Left lung (tissue), 10 donors: ENCODE data around the gene PDP2. TPM values are rescaled to one million over a fixed set of nuclear protein-coding genes. Genes with fewer than 3 reads are reported as not detected.

ENCODE experiments used
- ATAC-seq: fragments of 200-7000 bp; cut with Tn5 transposase; one replicate; pipeline ENCODE4 v1.9.1; 2020; ENCODE audit warnings: moderate library complexity
- DNase-seq, 4 donors: peaks; one replicate each; pipeline ENCODE4 v3.0.0-alpha.2; 2013 to 2020
- H3K27ac ChIP-seq, 2 donors: fragments of 200-600 bp; sonication (generic) in 1 of 2; one replicate each; pipeline versions ENCODE4 v1.5.0 to v1.8.0; 2020 to 2021
- H3K27me3 ChIP-seq, 2 donors: fragments of 200-600 bp; sonication (generic) in 1 of 2; one replicate each; pipeline versions ENCODE4 v1.5.0 to v1.8.0; 2020 to 2021
- H3K36me3 ChIP-seq, 2 donors: fragments of 200-600 bp; sonication (generic) in 1 of 2; one replicate each; pipeline versions ENCODE4 v1.5.0 to v1.8.0; 2020 to 2021
- H3K4me1 ChIP-seq, 2 donors: fragments of 200-600 bp; one replicate each; pipeline ENCODE4 v1.8.0; 2021
- H3K4me3 ChIP-seq, 2 donors: fragments of 200-600 bp; sonication (generic) in 1 of 2; one replicate each; pipeline versions ENCODE4 v1.5.0 to v1.8.0; 2020 to 2021; ENCODE audit warnings: mild to moderate bottlenecking in 1 of 2
- H3K9me3 ChIP-seq, 2 donors: fragments of 200-600 bp; sonication (generic) in 1 of 2; one replicate each; pipeline versions ENCODE4 v1.5.0 to v1.8.0; 2020 to 2021
- intact Hi-C, 2 donors: fragments of 100-400 bp; cut with DNase I; formaldehyde crosslinking; loops; one replicate each; pipeline versions ENCODE4 v1.11.2 to v1.14.2; 2022
- polyA plus RNA-seq, 6 donors: library from polyadenylated mRNA; unstranded; fragments of 120-200 nt; gene quantifications; one replicate each; pipeline ENCODE4 v1.2.1, GENCODE V29; 2013; ENCODE audit not compliant: insufficient read length in 6 of 6
- total RNA-seq, 2 donors: library from RNA; stranded (reverse); fragmentation: NEBNext Ultra II Directional; extraction: Animal tissue kit (Norgen Biotek cat#: 25700); gene quantifications; one replicate each; pipeline ENCODE4 v1.2.1, GENCODE V29; 2021
- TF ChIP-seq, protein P1 (sequence below), 2 donors: fragments of 200-600 bp; sonication (generic) in 1 of 2; IDR thresholded peaks; one replicate each; pipeline versions ENCODE4 v1.5.0 to v1.8.0; 2021; ENCODE audit warnings: antibody characterized with exemption in 2 of 2
- donor health status: DM: no; HTN: yes; CAD: no.
- donor health status: DM: no; HTN: no; CAD: no.

Gene PDP2
- total and polyA plus RNA-seq, 8 donors = 8.9 to 36.3 (median 9.7) TPM

DNA sequence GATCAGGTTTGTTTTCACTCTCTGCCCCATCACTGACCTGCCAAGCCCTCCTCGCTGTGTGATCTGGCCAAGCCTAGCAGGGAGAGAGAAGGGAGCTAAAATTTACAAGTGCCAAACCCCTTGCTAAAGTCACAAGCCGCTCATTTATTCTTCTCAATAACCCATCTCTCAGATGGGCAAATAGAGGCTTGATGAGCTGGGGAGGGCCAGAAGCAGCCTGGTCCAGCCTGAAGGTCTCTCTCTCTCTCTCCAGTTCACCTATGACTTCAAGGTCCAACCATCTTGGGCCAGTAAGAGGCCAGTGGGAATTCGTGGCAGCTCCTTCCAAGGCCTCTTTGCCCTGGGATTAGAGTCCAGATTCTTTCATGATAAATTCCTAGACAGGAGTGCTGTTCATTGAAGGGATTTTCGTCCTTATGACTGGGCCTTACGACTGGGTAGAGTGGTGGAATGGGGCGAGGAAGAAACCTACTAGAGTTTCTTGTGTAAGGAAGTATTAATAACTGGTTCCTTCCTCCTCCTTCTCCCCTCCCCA, 32.7 kb upstream of the PDP2 start:
- peaks cover 11 to 12% of the 10 kb centered on the region in 2 donors for H3K4me1 ChIP-seq

DNA sequence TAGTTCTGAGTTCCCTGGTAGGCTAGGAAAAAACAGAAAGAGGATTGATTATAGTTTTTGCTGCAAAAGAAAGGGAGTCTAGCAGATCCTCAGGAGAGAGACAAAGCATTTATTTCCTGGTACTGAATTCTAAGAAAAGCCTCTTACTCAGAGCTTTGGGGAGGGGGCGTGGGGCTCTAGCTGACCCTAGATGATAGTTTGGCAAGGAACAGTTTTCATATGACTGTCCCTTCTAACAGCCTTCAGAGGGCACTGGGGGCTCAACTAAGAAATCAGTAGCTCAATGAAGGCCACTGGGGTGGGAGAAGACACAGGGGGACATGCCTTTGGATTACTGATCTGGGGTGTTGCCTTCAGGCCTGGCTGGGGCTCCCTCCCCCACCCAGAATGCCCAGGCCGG, 32.1 kb upstream of the PDP2 start:
- Histone ChIP-seq H3K9me3 (no peaks in the 10 kb centered on the region), H3K36me3 (no peaks in the 10 kb centered on the region), H3K27me3 (peaks cover 23 to 43% of the 10 kb centered on the region in 2 donors), H3K27ac (no peak overlapping the region), H3K4me3 (no peak overlapping the region), H3K4me1 (peaks cover 11 to 12% of the 10 kb centered on the region in 2 donors)
- DNase-seq = no peak
- intact Hi-C loops = no loop called here
- TF ChIP-seq, protein P1, sequence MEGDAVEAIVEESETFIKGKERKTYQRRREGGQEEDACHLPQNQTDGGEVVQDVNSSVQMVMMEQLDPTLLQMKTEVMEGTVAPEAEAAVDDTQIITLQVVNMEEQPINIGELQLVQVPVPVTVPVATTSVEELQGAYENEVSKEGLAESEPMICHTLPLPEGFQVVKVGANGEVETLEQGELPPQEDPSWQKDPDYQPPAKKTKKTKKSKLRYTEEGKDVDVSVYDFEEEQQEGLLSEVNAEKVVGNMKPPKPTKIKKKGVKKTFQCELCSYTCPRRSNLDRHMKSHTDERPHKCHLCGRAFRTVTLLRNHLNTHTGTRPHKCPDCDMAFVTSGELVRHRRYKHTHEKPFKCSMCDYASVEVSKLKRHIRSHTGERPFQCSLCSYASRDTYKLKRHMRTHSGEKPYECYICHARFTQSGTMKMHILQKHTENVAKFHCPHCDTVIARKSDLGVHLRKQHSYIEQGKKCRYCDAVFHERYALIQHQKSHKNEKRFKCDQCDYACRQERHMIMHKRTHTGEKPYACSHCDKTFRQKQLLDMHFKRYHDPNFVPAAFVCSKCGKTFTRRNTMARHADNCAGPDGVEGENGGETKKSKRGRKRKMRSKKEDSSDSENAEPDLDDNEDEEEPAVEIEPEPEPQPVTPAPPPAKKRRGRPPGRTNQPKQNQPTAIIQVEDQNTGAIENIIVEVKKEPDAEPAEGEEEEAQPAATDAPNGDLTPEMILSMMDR (IDR thresholded peaks at IDR 0.05) = no peak
- ATAC-seq = no peak

More for the DNA sequence above, 32.7 kb upstream of the PDP2 start:
- Histone ChIP-seq H3K27ac (no peak overlapping the region), H3K4me3 (no peak overlapping the region), H3K36me3 (no peaks in the 10 kb centered on the region), H3K9me3 (no peaks in the 10 kb centered on the region), H3K27me3 (peaks cover 23 to 44% of the 10 kb centered on the region in 2 donors)
- ATAC-seq (no peak), DNase-seq (no peak)
- TF ChIP-seq, protein P1 (IDR thresholded peaks at IDR 0.05) = no peak
- intact Hi-C loops = no loop called here

DNA sequence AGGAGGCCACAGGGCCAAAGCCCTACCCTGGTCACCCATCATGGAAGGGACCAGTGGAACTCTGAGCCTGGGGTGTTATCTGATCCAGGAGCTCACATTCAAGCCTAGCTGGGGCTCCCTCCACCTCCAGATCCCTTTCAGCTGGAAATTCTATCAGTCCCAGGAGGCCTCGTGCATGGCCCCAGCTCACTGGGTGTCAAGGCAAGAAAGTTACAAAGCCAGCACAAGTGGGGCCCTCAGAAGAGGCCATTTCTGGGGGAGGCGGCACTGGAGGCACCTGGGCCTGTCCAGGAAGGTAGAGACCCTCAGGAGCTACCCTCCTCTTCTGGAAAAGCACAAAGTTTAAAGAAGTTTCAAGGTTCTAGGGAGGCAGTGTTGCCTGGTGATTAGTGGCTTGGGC, 31.3 kb upstream of the PDP2 start:
- H3K36me3 ChIP-seq = no peaks in the 10 kb centered on the region
- intact Hi-C loops = no loop called here
- peaks cover 20 to 35% of the 10 kb centered on the region in 2 donors for H3K27me3 ChIP-seq
- ATAC-seq (no peak), DNase-seq (no peak)
- H3K9me3 ChIP-seq = no peaks in the 10 kb centered on the region
- H3K4me3 ChIP-seq = no peak overlapping the region
- TF ChIP-seq, protein P1 (IDR thresholded peaks at IDR 0.05) = no peak
- peaks cover 10 to 11% of the 10 kb centered on the region in 2 donors for H3K4me1 ChIP-seq
- H3K27ac ChIP-seq = no peak overlapping the region

DNA sequence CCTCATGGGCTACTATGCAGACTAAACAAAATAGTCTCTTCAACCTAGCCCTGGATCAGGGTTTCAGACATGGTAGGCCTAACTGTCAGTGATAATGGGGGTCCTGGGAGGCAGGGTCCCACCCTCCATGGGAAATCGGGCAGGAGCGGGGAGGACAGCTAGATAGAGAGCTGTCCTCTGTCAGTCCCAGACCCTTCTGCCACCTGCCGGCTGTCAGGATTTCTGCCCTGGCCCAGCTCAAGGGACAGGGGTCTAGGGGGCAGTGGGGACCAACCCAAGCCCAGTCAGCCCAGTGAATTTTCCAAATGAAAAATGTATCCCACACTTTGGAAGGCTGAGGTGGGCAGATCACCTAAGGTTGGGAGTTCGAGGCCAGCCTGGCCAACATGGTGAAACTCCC, 30.8 kb upstream of the PDP2 start:
- TF ChIP-seq, protein P1 (IDR thresholded peaks at IDR 0.05) = no peak
- no peaks in the 10 kb centered on the region for H3K36me3 ChIP-seq
- H3K27ac ChIP-seq = no peak overlapping the region
- peaks cover 5% of the 10 kb centered on the region in 2 donors for H3K4me1 ChIP-seq
- intact Hi-C loops = no loop called here
- no peaks in the 10 kb centered on the region for H3K9me3 ChIP-seq
- DNase-seq (no peak), ATAC-seq (no peak)
- peaks cover 15 to 29% of the 10 kb centered on the region in 2 donors for H3K27me3 ChIP-seq
- H3K4me3 ChIP-seq = no peak overlapping the region

DNA sequence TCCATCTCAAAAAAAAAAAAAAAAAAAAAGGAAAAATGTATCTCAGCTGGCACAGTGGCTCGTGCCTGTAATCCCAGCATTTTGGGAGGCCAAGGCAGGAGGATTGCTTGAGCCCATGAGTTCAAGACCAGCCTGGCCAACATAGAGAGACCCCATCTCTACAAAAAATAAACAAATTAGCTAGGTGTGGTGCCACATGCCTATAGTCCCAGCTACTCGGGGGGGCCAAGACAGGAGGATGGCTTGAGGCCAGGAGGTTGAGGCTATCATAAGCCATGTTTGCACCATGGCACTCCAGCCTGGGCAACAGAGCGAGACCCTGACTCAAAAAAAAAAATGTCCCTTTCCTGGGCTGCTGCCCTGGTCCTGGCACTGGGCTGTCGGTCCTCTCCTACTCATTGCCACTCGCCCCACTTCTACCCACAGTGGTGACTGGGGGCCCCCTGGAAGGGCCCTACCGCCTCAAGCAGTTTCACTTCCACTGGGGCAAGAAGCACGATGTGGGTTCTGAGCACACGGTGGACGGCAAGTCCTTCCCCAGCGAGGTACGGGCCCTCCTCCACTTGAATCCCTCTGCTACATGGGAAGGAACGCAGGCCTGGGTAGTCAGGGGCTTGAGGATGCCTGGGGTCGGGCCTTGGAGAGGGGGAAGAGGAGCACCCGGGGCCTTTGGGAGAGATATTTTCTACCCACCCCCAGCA, 30.1 kb upstream of the PDP2 start:
- H3K4me1 ChIP-seq = no peaks in the 10 kb centered on the region
- no peak overlapping the region for H3K4me3 ChIP-seq
- ATAC-seq = no peak
- DNase-seq = no peak
- H3K9me3 ChIP-seq = no peaks in the 10 kb centered on the region
- peaks cover 8 to 22% of the 10 kb centered on the region in 2 donors for H3K27me3 ChIP-seq
- H3K27ac ChIP-seq = no peak overlapping the region
- H3K36me3 ChIP-seq = no peaks in the 10 kb centered on the region
- TF ChIP-seq, protein P1 (IDR thresholded peaks at IDR 0.05) = no peak
- intact Hi-C loops = no loop called here
